ENCODE results near the gene DTNA.

- TF ChIP-seq EZH2 (IDR thresholded peaks at IDR 0.05; ENCODE audit: borderline replicate concordance, low read length): no peak
- TF ChIP-seq CTCF (IDR thresholded peaks at IDR 0.05; ENCODE audit: low read length): no peak
Measured at GRCh38 chr18:34932363-34932762, 222.3 kb downstream of the DTNA start.

All from OCI-LY1 (cell line).